A673 (cell line): ENCODE measurements around the gene ADGRL1. TPM values are rescaled to one million over a fixed set of nuclear protein-coding genes. Genes with fewer than 3 reads are reported as not detected.

Experiments
- BruUV-seq: library from RNA; stranded (reverse); fragments of 400-500 nt; replicated peaks from 2 replicates; lab custom pipeline; 2021; lab: Mats Ljungman, UMichigan
- CTCF ChIA-PET: fragments of 300-600 bp; sonication (Branson Sonifier 250); formaldehyde crosslinking; loops from one replicate; lab custom pipeline; 2022; ENCODE audit warnings: antibody characterized with exemption; lab: Charles Lee
- POLR2A ChIA-PET: fragments of 300-600 bp; sonication (Branson Sonifier 250); formaldehyde crosslinking; loops from one replicate; lab custom pipeline; 2022; ENCODE audit warnings: antibody characterized with exemption; ENCODE audit not compliant: low non-redundant PET; lab: Charles Lee
- DNase-seq: peaks from one replicate; pipeline ENCODE4 v3.0.0-alpha.2; 2015; ENCODE audit warnings: low spot score
- H3K27ac ChIP-seq: fragments of 200-600 bp; sonication (generic); 2 replicates; pipeline ENCODE4 v1.5.1; 2016; ENCODE audit warnings: mixed run types, low read depth, mild to moderate bottlenecking, mixed read lengths, antibody characterized with exemption, low read length; ENCODE audit not compliant: poor library complexity, severe bottlenecking
- H3K27me3 ChIP-seq: fragments of 200-600 bp; sonication (generic); replicated peaks from 2 replicates; pipeline ENCODE4 v1.6.1; 2017; ENCODE audit warnings: mixed run types, low read depth, mild to moderate bottlenecking, mixed read lengths, antibody characterized with exemption, low read length; ENCODE audit not compliant: insufficient read depth, poor library complexity
- H3K36me3 ChIP-seq: fragments of 200-600 bp; sonication (generic); 2 replicates; pipeline ENCODE4 v1.6.1; 2016; ENCODE audit warnings: mixed run types, mild to moderate bottlenecking, mixed read lengths, antibody characterized with exemption, low read length; ENCODE audit not compliant: insufficient read depth, poor library complexity, severe bottlenecking
- H3K4me1 ChIP-seq: fragments of 200-600 bp; sonication (generic); 2 replicates; pipeline ENCODE4 v1.6.1; 2017; ENCODE audit warnings: mixed run types, mild to moderate bottlenecking, mixed read lengths, antibody characterized with exemption, low read length; ENCODE audit not compliant: insufficient read depth, poor library complexity, severe bottlenecking
- H3K4me3 ChIP-seq: fragments of 200-600 bp; sonication (generic); 2 replicates; pipeline ENCODE4 v1.5.1; 2016; ENCODE audit warnings: low read depth, mixed run types, mild to moderate bottlenecking, mixed read lengths, low read length; ENCODE audit not compliant: poor library complexity, severe bottlenecking
- H3K9me3 ChIP-seq: fragments of 200-600 bp; sonication (generic); 2 replicates; pipeline ENCODE4 v1.6.1; 2016; ENCODE audit warnings: mixed run types, low read depth, mild to moderate bottlenecking, mixed read lengths, antibody characterized with exemption, low read length; ENCODE audit not compliant: poor library complexity, severe bottlenecking
- EZH2 ChIP-seq: fragments of 200-600 bp; sonication (generic); IDR thresholded peaks from 2 replicates; pipeline ENCODE4 v1.6.1; 2017; ENCODE audit warnings: borderline replicate concordance, low read depth, mild to moderate bottlenecking, mixed read lengths, antibody characterized with exemption, low read length; ENCODE audit not compliant: poor library complexity, severe bottlenecking
- intact Hi-C: fragments of 100-400 bp; cut with micrococcal nuclease; formaldehyde crosslinking; loops from one replicate; pipeline ENCODE4 v1.10.0; 2022; ENCODE audit not compliant: unreplicated experiment
- total RNA-seq: library from RNA; stranded (reverse); gene quantifications from 2 replicates; pipeline ENCODE4 v1.2.3, GENCODE V29; 2021
- TF ChIP-seq, protein P1 (sequence below): fragments of 300-800, 200-600 bp; sonication (generic); conservative IDR thresholded peaks from 2 replicates; pipeline ENCODE4 v1.5.1; 2017; ENCODE audit warnings: low read depth, mild to moderate bottlenecking, antibody characterized with exemption, low read length, moderate library complexity, mixed read lengths

ADGRL1 gene
- total RNA-seq, 1 experiment from 2014 or later = 66.1 TPM

- Histone ChIP-seq H3K4me3 (no peak overlapping the region), H3K9me3 (no peaks in the 10 kb centered on the region), H3K36me3 (peaks cover 23% of the 10 kb centered on the region), H3K27me3 (no peaks in the 10 kb centered on the region), H3K27ac (no peak overlapping the region), H3K4me1 (peaks cover 7% of the 10 kb centered on the region)
- ChIA-PET CTCF (no interaction called here), POLR2A (no interaction called here)
- no TSS peak for BruUV-seq
- intact Hi-C loops = no loop called here
- DNase-seq = no peak
- TF ChIP-seq, protein P1, sequence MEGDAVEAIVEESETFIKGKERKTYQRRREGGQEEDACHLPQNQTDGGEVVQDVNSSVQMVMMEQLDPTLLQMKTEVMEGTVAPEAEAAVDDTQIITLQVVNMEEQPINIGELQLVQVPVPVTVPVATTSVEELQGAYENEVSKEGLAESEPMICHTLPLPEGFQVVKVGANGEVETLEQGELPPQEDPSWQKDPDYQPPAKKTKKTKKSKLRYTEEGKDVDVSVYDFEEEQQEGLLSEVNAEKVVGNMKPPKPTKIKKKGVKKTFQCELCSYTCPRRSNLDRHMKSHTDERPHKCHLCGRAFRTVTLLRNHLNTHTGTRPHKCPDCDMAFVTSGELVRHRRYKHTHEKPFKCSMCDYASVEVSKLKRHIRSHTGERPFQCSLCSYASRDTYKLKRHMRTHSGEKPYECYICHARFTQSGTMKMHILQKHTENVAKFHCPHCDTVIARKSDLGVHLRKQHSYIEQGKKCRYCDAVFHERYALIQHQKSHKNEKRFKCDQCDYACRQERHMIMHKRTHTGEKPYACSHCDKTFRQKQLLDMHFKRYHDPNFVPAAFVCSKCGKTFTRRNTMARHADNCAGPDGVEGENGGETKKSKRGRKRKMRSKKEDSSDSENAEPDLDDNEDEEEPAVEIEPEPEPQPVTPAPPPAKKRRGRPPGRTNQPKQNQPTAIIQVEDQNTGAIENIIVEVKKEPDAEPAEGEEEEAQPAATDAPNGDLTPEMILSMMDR = no peak
- TF ChIP-seq EZH2 = no peak
Measured at GRCh38 chr19:14177496-14178074, 28.4 kb downstream of the ADGRL1 start.

DNA sequence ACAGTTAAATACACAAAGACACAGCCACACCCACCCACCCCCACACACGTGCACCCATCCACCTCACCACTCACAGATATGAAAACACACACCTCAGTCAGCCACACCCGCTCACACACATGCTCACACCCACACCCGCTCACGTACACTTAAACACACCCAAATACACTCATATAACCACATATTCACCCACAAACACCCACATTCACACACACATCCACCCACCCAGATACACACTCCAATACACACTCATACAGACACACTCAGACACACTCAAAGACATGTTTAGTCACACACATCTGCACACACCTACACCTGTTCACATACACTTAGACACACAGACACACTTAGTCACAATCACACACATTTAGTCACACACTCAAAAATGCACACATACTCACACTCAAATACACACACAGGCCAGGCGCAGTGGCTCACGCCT is 30.6 kb downstream of the ADGRL1 start:
- H3K9me3 ChIP-seq = no peaks in the 10 kb centered on the region
- H3K27ac ChIP-seq = no peak overlapping the region
- H3K4me3 ChIP-seq = no peak overlapping the region
- DNase-seq = no peak
- ChIA-PET CTCF (no interaction called here), POLR2A (no interaction called here)
- no peaks in the 10 kb centered on the region for H3K27me3 ChIP-seq
- H3K4me1 ChIP-seq = no peaks in the 10 kb centered on the region
- BruUV-seq = no TSS peak
- no peak for TF ChIP-seq EZH2
- TF ChIP-seq, protein P1 = no peak
- peaks cover 41% of the 10 kb centered on the region for H3K36me3 ChIP-seq
- intact Hi-C loops = no loop called here

DNA sequence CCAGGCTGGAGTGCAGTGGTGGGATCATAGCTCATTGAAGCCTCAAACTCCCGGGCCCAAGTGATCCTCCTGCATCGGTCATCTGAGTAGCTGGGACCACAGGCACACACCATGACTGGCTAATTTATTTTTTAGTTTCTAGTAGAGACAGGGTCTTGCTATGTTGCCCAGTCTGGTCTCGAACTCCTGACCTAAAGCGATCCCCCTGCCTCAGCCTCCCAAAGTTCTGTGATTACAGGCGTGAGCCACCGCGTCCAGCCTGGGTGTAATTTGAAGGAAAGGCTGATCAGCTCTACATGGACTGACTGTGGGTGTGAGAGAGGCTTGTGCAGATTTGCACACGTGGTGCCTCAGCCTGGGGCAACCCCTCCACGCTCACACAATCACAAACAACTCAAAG is 31.1 kb downstream of the ADGRL1 start:
- CTCF ChIA-PET = no interaction called here
- no peaks in the 10 kb centered on the region for H3K27me3 ChIP-seq
- TF ChIP-seq, protein P1 = no peak
- TF ChIP-seq EZH2 = no peak
- BruUV-seq = no TSS peak
- intact Hi-C loops = no loop called here
- no peak overlapping the region for H3K27ac ChIP-seq
- POLR2A ChIA-PET = no interaction called here
- H3K4me1 ChIP-seq = no peaks in the 10 kb centered on the region
- peaks cover 46% of the 10 kb centered on the region for H3K36me3 ChIP-seq
- H3K9me3 ChIP-seq = no peaks in the 10 kb centered on the region
- no peak overlapping the region for H3K4me3 ChIP-seq
- DNase-seq = no peak
